Vein endothelial cell (primary cell): Measurements from ENCODE around the gene RHBDD1. TPM values are rescaled to one million over a fixed set of nuclear protein-coding genes. Genes with fewer than 3 reads are reported as not detected.

Experiments
- small RNA-seq: library from RNA; depleted of rRNA; stranded (forward); fragments of <200 nt; gene quantifications from one replicate; pipeline ENCODE3, GENCODE V24; 2012
- total RNA-seq: library from RNA; depleted of rRNA; stranded (reverse); fragments of >200 nt; gene quantifications from 2 replicates; pipeline ENCODE4 v1.2.3, GENCODE V29; 2012

RHBDD1 gene, protein sequence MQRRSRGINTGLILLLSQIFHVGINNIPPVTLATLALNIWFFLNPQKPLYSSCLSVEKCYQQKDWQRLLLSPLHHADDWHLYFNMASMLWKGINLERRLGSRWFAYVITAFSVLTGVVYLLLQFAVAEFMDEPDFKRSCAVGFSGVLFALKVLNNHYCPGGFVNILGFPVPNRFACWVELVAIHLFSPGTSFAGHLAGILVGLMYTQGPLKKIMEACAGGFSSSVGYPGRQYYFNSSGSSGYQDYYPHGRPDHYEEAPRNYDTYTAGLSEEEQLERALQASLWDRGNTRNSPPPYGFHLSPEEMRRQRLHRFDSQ
- total RNA-seq, result 9.5 and 14.9 TPM in 2 replicates

DNA sequence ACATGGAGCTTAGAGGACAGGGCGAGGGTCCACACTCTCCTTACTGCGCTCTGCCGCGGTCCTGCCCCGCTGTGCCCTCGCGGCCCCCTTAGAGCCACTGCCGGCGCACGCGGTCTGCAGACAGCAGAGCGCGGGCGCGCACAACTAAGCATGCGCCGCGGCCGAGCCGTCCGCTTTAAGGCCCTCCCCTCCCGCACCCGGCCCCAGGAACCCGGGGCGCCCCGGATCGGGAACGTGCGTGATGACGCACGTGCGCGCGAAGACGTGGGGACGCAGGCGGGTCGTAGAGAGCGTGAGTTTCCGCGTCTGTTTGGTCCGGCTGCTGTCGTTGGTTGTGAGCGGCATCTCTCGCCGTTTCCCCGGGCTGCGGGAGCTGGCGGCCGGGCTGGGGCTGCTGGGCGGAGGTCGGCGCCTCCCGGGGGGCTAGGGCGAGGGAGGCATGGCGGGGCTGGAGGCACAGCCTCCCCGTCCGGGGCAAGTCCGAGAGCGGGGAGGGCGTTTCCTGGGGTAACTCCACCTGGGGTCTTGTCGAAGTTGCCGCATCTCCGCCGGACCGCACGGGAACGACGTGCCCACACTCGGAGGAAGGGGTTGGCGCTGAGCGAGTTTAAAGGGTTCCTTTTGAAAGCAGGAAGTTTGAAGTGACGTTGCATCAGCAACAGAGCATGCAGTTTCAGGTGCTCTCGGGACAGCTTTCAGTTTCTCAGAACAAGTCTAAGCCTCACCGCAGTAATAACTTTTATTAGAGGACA, at the start of gene RHBDD1:
Gene RHBDD1, plus strand, starts transcription at position 259 of the 752 bp plus-strand sequence. CDS start 28,640 bp downstream, outside the sequence.

DNA sequence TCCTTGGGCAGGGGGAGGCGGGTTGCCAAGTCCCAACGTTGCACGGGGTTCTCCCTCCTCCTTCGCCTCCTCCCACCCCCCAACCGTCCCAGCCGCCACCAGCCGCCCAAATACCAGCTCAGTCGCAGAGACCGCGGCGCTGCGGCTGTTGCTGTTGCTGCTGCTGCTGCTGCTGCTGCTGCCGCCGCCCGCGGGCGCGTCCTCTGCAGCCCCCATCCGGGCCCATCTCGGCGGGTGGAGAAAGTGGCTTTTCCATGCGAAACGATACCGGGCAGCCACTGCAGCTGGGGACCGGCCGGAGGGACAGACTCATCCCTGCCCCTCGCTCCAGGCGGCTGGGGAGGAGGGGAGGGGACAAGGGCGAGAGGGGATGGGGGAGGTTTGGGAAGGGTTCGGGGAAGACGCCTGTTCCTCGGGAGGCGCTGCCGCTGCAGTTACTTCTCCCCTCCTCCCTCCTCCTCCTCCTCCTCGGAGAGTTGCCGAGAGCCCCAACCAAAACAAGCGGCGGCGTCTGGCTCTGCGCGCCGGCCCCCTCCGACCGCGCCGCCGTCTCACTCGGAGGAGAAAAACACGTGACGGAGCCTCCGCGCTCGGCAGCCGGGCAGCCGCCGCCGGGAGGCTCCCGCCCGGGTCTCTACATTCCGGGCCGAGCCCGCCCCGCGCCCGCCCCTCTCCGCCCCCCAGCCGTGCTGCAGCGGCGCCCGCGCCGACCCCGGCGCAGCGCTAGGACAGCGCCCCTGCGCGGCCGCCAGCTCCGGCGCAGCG, 36.5 kb upstream of the RHBDD1 start, which contains the start of gene IRS1:
Gene IRS1, minus strand, starts transcription at position 610 of the 765 bp plus-strand sequence. CDS start 1,082 bp downstream, outside the sequence.

Small RNA genes lying within 50 kb of the gene (small RNA-seq; reads per million reads assigned to genes)
- not detected for gene RF00554

Other genes with a start within 250 kb of the RHBDD1 start
- under 0.01 and 0.38 TPM in 2 replicates for gene IRS1, start 36.2 kb upstream of the RHBDD1 start, total RNA-seq